Peyer's patch (tissue), 4 donors: ENCODE data around the gene CBX1.

Source experiments
- CTCF ChIP-seq, 6 experiments: fragments of 450-650 bp in 4 of 6; fragments of 200-600 bp in 2 of 6; sonication (generic) in 1 of 6; IDR thresholded peaks; one replicate each; pipeline ENCODE4 v1.5.1; 2017 to 2019; ENCODE audit warnings: antibody characterized with exemption in 6 of 6, mild to moderate bottlenecking in 3 of 6, moderate library complexity in 1 of 6
- POLR2A ChIP-seq, 2 donors: fragments of 450-650 bp; IDR thresholded peaks; one replicate each; pipeline ENCODE4 v1.5.1; 2017; ENCODE audit warnings: antibody characterized with exemption in 2 of 2, mild to moderate bottlenecking in 2 of 2, moderate library complexity in 2 of 2

DNA sequence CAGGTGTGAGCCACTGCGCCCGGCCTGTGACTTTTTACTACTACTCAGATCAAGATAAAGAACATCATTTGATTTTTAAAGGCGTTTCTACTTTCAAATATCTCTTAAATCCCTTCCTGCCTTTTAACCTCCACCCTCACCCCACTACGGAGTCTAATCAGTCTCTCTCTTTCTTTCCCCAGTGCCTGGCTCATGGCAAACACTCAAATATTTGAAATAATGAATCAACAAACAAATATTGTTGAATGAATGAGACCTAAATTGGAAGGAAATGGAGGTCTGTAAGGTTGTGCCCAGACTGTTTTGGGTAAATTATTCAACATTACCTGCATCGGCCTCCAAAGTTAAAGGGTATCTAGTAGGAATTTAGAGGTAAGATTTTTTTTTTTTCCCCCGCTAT lies 78.4 kb downstream of the CBX1 start:
- TF ChIP-seq CTCF (IDR thresholded peaks at IDR 0.05): no peak
- TF ChIP-seq POLR2A (IDR thresholded peaks at IDR 0.05): no peak
